H1 (cell line): ENCODE results near the gene PCDH7. TPM values are rescaled to one million over a fixed set of nuclear protein-coding genes. Genes with fewer than 3 reads are reported as not detected.

Experiments used
- CTBP2 ChIP-seq: IDR thresholded peaks from 2 replicates; pipeline ENCODE4 v1.7.0; 2011; ENCODE audit warnings: borderline replicate concordance, mild to moderate bottlenecking, moderate library complexity, mixed read lengths, low read length; ENCODE audit not compliant: insufficient read depth, insufficient read length
- JUN ChIP-seq: IDR thresholded peaks from 2 replicates; pipeline ENCODE4 v1.6.1; 2011; ENCODE audit warnings: low read depth, mild to moderate bottlenecking, improper control_type of control experiment, low read length
- MAX ChIP-seq: IDR thresholded peaks from 2 replicates; pipeline ENCODE4 v1.6.1; 2012; ENCODE audit warnings: inconsistent platforms
- SAP30 ChIP-seq: fragments of 300-600 bp; sonication (generic); IDR thresholded peaks from 2 replicates; pipeline ENCODE4 v1.7.1; 2012; ENCODE audit warnings: low read length, moderate library complexity, mild to moderate bottlenecking, inconsistent platforms; ENCODE audit not compliant: insufficient read depth, insufficient replicate concordance
- TCF12 ChIP-seq: IDR thresholded peaks from 2 replicates; pipeline ENCODE4 v1.6.1; 2011; ENCODE audit warnings: low read depth, mild to moderate bottlenecking, low read length
- polyA plus RNA-seq, 7 experiments: library from polyadenylated mRNA; depleted of rRNA in 3 of 7; stranded (reverse) in 5 of 7; unstranded in 2 of 7; fragments of >200 nt in 5 of 7; fragments of 200-250 nt in 2 of 7; gene quantifications; 1 replicate in 5 of 7; 2 replicates in 1 of 7; 4 replicates in 1 of 7; pipeline versions ENCODE4 v1.2.1 to v1.2.3, GENCODE V29; 2011 to 2013; ENCODE audit warnings: missing spikeins in 2 of 7, mixed read lengths in 2 of 7
- total RNA-seq: library from RNA; stranded (reverse); fragmentation: NEBNext Ultra II Directional; extraction: Animal tissue kit (Norgen Biotek cat#: 25700); gene quantifications from 2 replicates; pipeline ENCODE4 v1.2.1, GENCODE V29; 2021

The PCDH7 gene
- total and polyA plus RNA-seq, 2 of the 8 experiments (the other 6 are each of a cell fraction or from before 2014, with no cell fraction given): 3.1 to 6.1 TPM

- no peak for TF ChIP-seq SAP30
- TF ChIP-seq CTBP2: no peak
- TF ChIP-seq MAX: no peak
- no peak for TF ChIP-seq JUN
- TF ChIP-seq TCF12: no peak
These were observed 48.2 kb upstream of the PCDH7 start (continued) for GRCh38 chr4:30671926-30672448.
